Lower leg skin (tissue), 3 donors: ENCODE data around the gene IRF8.

Experiments
- POLR2A ChIP-seq, 2 donors: fragments of 450-650 bp; IDR thresholded peaks; one replicate each; pipeline ENCODE4 v1.6.1; 2016 to 2017; ENCODE audit warnings: antibody characterized with exemption in 2 of 2, mild to moderate bottlenecking in 1 of 2, moderate library complexity in 1 of 2
- TF ChIP-seq, protein P1 (sequence below), 3 donors: fragments of 450-650 bp; IDR thresholded peaks; one replicate each; pipeline ENCODE4 v1.5.1; 2016; ENCODE audit warnings: antibody characterized with exemption in 3 of 3, mild to moderate bottlenecking in 3 of 3, moderate library complexity in 2 of 3

- TF ChIP-seq, protein P1, sequence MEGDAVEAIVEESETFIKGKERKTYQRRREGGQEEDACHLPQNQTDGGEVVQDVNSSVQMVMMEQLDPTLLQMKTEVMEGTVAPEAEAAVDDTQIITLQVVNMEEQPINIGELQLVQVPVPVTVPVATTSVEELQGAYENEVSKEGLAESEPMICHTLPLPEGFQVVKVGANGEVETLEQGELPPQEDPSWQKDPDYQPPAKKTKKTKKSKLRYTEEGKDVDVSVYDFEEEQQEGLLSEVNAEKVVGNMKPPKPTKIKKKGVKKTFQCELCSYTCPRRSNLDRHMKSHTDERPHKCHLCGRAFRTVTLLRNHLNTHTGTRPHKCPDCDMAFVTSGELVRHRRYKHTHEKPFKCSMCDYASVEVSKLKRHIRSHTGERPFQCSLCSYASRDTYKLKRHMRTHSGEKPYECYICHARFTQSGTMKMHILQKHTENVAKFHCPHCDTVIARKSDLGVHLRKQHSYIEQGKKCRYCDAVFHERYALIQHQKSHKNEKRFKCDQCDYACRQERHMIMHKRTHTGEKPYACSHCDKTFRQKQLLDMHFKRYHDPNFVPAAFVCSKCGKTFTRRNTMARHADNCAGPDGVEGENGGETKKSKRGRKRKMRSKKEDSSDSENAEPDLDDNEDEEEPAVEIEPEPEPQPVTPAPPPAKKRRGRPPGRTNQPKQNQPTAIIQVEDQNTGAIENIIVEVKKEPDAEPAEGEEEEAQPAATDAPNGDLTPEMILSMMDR (IDR thresholded peaks at IDR 0.05) = no peak
- no peak for TF ChIP-seq POLR2A (IDR thresholded peaks at IDR 0.05)
These were observed 31.8 kb upstream of the IRF8 start for GRCh38 chr16:85867189-85867588.
